ELF-1 (cell line): ENCODE results near the gene LNX2.
"Not testable (repeated sequence)": the region's sequence is repeated elsewhere in the genome, so short reads cannot be mapped to it uniquely, and the experiment has no call there.

Experiments
- DNase-seq: peaks from one replicate; pipeline ENCODE4 v3.0.0-alpha.2; 2016; ENCODE audit warnings: low read depth, low spot score

LNX2 gene

GRCh38 chr13:27637289-27637626, 16.9 kb upstream of the LNX2 start:
- DNase-seq = no peak

GRCh38 chr13:27636589-27637288, 16.4 kb upstream of the LNX2 start:
- no peak for DNase-seq

- no peak for DNase-seq
Observed at GRCh38 chr13:27635266-27635665, 14.9 kb upstream of the LNX2 start.

GRCh38 chr13:27634791-27635190, 14.5 kb upstream of the LNX2 start:
- DNase-seq = no peak

- no peak for DNase-seq
Observed at GRCh38 chr13:27634231-27634630, 13.9 kb upstream of the LNX2 start.

DNA sequence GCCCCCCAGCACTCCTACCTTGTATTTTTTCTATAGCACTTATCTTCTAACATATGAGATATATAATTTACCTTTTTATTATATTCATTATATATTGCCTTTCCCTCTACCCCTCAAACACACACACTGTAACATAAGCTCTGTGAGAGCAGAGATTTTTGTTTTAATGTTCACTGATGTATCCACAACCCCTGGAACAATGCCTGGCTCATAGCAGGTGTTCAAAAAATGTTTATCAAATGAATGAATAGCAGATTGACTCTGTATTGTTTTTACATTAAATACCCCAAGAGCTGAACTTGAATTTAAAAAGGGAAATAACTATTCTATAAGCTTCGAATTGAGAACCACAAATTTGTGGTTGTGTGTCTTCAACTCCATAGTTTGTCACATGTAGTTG, 12.3 kb upstream of the LNX2 start:
- DNase-seq = no peak

DNA sequence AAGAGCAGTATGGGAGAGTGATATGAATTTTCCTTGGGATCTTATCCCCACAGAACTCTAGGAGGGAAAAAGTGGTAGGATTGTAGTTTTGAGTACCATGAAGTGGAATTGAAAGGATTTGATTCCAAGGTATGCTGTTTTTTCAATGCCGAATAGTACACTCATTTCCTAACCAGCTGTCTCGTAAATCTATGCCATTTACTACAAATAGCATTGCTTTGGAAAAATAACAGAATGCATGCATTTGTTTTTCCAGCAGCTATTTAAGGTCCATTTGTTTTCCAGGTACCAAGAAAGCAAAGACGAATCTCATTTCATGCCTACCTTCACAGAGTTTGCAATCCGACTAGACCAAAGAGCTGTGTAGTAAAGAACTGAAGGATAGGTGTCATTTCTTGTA, 11.9 kb upstream of the LNX2 start:
- no peak for DNase-seq

DNA sequence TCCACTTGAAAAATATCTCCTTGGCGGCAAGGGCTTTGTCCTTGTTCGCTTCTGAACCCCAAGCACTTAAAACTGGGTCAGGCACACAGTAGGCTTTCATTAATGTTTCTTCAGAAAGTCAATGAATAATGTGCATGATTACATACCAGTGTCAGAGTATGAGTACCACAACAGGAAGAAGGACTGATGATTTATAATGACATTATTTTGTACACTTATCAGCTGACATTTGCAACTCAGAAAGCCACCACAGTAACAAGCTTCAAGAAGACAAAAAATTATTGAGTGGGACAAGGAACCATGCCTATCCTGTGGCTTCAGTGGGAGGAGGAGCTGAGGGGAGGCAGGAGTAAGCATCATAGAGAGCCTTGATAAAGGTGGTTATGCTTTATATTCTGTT, 11.3 kb upstream of the LNX2 start:
- DNase-seq = no peak

- DNase-seq = no peak
Observed at GRCh38 chr13:27631156-27631555, 10.8 kb upstream of the LNX2 start.

GRCh38 chr13:27628766-27629165, 8.4 kb upstream of the LNX2 start:
- not testable (repeated sequence) for DNase-seq

DNA sequence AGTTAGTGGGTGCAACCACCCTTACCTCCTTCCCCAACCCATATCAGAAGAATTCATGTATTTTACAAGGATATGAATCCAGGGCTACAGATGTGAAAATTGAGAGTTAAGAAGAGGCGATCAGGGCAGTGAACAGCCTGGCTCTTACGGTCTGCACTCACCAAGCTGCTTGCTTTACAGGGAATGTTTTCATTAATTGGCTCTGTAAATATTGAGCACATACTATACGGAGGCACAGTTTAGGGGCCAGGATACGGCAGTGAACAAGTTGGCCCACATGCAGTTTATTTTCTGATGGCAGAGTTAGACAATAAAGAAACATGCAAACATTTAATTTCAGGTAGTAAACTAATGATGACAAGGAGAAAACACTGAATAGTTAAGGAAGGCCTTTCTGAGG, 7.8 kb upstream of the LNX2 start:
- no peak for DNase-seq

DNA sequence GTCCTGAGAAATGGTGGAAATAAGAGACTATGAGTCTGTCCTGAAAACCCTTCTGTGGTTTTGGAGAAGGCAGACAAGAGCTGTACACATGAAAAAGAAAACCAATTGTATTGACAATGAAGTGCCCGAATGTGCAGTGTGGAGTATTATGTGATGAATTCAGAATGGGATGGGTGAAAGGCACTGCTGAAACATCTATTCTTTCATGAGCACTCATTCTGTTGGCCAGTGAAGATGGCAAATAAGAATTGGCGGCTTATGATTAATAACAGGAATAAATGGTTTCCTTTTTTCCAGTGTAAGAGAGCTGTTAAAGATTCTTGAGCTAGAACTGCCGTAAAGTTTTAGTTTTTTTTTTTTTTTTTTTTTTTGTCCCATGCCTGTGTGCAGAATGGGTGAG, 7.1 kb upstream of the LNX2 start:
- no peak for DNase-seq

- no peak for DNase-seq
Observed at GRCh38 chr13:27625839-27626238, 5.5 kb upstream of the LNX2 start.

DNA sequence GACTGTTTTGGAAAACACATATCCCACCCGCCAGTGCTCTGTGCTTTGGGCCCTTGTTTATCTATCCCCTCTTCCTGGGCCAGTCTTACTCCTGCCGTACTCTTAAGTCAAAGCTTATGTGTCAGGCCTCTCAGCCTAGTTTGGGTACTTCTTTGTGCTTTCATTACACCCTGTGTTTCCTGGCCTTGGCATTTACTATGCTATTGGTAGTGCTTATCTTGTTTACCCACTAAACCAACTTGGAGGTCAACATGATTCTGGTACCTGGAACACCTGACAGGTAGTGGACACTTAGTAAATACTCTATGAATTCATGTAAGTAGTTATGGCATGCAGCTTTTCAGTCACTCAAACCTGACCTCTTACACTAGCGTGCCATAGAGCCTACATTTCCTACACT, 3.7 kb upstream of the LNX2 start:
- no peak for DNase-seq

DNA sequence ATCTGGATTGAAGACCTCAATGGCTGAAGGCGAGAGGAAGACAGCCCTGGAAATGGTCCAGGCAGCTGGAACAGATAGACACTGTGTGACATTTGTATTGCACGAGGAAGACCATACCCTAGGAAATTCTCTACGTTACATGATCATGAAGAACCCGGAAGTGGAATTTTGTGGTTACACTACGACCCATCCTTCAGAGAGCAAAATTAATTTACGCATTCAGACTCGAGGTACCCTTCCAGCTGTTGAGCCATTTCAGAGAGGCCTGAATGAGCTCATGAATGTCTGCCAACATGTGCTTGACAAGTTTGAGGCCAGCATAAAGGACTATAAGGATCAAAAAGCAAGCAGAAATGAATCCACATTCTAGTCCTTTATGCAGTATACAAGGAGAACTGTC, 2.6 kb upstream of the LNX2 start:
- no peak for DNase-seq

- no peak for DNase-seq
Observed at GRCh38 chr13:27622102-27622820, 1.9 kb upstream of the LNX2 start.

DNA sequence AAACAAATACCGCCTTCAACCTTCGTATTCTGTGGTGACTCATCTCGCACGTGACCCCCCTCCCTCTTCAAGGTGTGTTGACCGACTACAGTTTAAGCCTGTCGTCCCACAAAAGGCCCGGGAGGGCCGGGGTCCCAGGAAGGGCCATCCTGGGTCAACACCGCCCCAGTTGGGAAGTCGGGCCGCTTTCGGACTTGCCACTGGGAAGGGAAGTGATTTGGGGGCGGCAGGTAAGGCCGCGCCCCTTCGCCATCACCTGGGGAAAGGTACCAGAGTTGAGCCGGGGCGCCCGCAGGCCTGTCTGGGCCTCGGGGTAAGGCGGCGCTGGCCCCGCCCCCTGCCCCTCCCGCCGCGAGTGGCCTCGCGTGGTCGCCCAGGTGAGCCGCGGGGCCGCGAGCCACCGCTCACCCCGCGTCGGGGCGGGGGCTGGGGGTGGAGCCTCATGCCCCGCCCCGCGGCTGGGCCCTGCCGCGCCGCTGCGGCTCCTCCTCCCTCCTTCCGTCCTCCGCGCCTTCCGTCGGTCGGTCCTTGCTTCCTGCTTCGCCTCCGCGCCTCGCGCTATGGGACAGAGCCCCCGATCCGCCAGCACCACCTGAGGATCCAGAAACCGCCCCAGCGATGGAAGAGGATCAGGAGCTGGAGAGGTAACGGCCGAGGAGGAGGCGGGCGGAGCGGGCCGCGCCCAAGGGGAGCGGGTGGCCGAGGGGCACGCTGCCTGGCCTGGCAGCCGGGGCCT, 1.2 kb upstream of the LNX2 start, which contains the start of gene POLR1D:
POLR1D (plus strand) TSS at position 527 of the 736 bp plus-strand sequence; CDS start at position 619, 92 bp downstream.
- peak; percentile 89 for DNase-seq

DNA sequence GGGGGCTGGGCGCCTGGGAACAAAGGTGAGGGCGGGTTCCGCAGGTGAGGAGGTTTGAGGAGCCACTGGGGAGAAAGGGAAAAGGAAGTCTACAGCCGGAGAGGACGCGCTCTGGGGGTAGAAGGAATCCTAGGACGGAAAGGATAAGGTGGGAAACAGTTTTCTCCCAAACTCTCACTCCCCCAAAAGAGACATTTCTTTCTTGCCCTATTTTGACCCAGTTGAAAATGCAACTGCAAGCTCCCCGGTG, 712 bp upstream of the LNX2 start:
- no peak for DNase-seq

- peak; percentile 55 for DNase-seq
Observed at GRCh38 chr13:27619728-27620376, 477 bp downstream of the LNX2 start.

DNA sequence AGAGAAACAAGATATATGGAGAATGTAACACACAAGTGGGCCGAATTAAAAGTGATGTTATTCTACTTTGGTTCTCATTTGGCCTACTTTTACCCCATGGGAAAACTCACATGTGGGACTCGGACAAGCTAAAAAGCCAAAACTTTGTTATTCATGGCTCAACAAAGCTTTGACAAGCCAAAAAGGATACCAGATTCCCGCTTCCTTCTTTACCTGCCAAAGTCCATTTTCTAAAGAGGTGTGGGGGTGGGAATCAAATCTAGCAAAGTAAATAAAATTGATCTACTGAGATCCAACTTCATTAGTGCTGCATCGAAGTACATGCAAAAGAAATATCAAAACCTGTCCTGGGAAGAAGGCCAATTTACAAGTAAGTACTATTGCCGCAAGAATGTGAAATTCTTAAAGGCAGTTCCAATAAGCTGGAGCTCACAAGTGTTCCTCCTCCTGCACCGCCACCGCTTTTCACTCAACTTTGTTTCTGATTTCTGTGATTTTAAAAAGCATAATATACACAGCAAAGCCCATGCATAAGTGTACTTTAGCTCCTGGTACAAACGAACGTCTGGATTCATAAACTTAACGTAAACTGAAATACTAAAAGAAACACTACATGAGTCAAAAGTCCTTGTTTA, 1.1 kb downstream of the LNX2 start:
- DNase-seq = no peak

DNA sequence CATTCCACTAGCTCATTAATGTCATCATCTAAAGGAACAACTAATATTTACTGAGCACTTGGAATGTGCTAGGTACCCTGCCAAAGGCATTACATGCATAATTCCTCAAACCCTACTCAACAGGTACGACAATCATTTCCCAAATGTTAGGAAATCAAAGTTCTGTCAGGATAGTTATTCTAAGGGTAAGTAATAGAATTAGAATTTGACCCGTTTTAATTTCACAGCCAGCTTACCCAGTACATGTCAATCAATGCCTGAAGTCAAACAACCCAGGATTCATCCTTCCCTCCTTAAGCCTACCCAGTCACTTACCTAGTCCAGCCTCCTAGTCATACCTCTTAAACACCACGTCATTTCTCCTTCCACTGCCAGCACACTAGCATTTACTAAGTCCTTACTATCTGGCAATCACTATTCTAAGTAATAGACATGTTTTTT, 2.4 kb downstream of the LNX2 start:
- DNase-seq = no peak

DNA sequence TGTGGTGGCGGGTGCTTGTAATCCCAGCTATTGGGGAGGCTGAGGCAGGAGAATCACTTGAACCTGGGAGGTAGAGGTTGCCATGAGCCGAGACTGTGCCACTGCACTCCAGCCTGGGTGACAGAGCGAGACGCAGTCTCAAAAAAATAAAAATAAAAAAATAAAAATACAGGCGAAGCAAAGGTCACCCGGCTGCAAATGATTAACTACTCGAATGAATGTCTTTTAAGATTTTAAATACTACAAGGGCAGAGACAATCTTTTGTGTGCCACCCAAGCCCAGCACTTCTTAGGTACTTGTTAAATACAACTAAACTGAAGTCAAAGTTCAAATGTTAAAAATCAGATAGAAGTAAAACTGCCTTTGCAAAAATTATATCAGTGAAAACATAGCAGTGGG, 6.7 kb downstream of the LNX2 start:
- no peak for DNase-seq
